GM10266 (cell line): ENCODE measurements around the gene ORC3.
"Not testable (repeated sequence)": the region's sequence is repeated elsewhere in the genome, so short reads cannot be mapped to it uniquely, and the experiment has no call there.

Source experiments
- DNase-seq: peaks from one replicate; pipeline ENCODE4 v3.0.0; 2012; ENCODE audit errors: extremely low spot score
- CTCF ChIP-seq: IDR thresholded peaks from 2 replicates; pipeline ENCODE4 v1.5.1; 2012; ENCODE audit warnings: mild to moderate bottlenecking, low read depth; ENCODE audit not compliant: control insufficient read depth, insufficient read depth; ENCODE audit errors: missing control alignments

Gene ORC3

GRCh38 chr6:87600576-87600975, 10.6 kb downstream of the ORC3 start:
- DNase-seq = no peak
- TF ChIP-seq CTCF = no peak

- no peak for TF ChIP-seq CTCF
- DNase-seq = no peak
Observed at GRCh38 chr6:87606199-87606598, 16.3 kb downstream of the ORC3 start.

DNA sequence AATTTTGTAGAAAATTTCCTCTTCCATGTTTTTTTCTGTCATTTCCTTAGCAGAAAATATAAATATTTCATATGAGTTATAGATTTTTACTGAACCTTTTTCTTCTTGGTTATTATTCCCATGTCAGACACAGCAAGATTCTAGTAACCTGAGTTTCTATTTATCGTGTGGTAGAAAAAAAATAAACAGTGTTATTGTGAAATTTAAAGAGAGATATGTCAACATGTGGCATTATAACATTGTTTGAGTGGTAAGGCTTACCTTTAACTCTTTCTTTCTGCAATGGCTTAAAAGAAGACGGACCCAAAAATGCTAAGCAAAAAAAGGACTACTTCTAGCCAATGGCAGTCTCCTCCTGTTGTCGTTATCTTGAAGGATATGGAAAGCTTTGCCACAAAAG, 18.9 kb downstream of the ORC3 start:
- TF ChIP-seq CTCF = no peak
- DNase-seq = no peak

- not testable (repeated sequence) for DNase-seq
Observed at GRCh38 chr6:87613018-87613417, 23.1 kb downstream of the ORC3 start.

DNA sequence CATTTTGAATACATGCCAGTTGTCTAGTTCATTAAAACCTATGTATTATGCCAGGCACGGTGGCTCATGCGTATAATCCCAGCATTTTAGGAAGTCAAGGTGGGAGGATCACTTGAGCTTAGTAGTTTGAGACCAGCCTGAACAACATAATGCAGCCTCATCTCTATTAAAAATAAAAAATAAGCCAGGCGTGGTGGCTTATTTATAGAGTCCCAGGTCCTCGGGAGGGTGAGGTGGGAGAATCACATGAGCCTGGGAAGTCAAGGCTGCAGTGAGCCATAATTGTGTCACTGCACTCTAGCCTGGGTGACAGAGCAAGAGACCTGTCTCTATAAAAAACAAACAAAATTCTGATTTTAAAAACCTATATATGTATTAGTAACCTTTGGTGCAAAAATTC, 27.5 kb downstream of the ORC3 start:
- DNase-seq = no peak
- no peak for TF ChIP-seq CTCF

- DNase-seq = no peak
- TF ChIP-seq CTCF = no peak
Observed at GRCh38 chr6:87618531-87618930, 28.6 kb downstream of the ORC3 start.

GRCh38 chr6:87623248-87623647, 33.3 kb downstream of the ORC3 start:
- DNase-seq = no peak
- no peak for TF ChIP-seq CTCF

GRCh38 chr6:87628424-87628823, 38.5 kb downstream of the ORC3 start:
- no peak for TF ChIP-seq CTCF
- DNase-seq = no peak
